Lung (tissue), 12 donors: Measurements from ENCODE around the gene ACAN. TPM values are rescaled to one million over a fixed set of nuclear protein-coding genes. Genes with fewer than 3 reads are reported as not detected.

Source experiments
- ATAC-seq: fragments of 200-7000 bp; cut with Tn5 transposase; one replicate; pipeline ENCODE4 v1.9.1; 2020; ENCODE audit warnings: moderate number of reproducible peaks; ENCODE audit not compliant: insufficient read depth, low FRiP score
- DNase-seq, 3 donors: peaks; one replicate each; pipeline ENCODE4 v3.0.0-alpha.2; 2013 to 2017
- H3K27ac ChIP-seq, 2 donors: one replicate each; pipeline ENCODE4 v1.5.1; 2013; ENCODE audit warnings: mild to moderate bottlenecking in 2 of 2, moderate library complexity in 2 of 2, control low read depth in 1 of 2, inconsistent platforms in 1 of 2, low read depth in 1 of 2, low read length in 1 of 2
- H3K27me3 ChIP-seq, 3 donors: one replicate each; pipeline ENCODE4 v1.5.1; 2013; ENCODE audit warnings: low read length in 2 of 3; ENCODE audit not compliant: control insufficient read depth in 3 of 3, insufficient read depth in 3 of 3
- H3K36me3 ChIP-seq, 4 donors: one replicate each; pipeline ENCODE4 v1.5.1; 2013; ENCODE audit warnings: low read length in 4 of 4, mild to moderate bottlenecking in 1 of 4, moderate library complexity in 1 of 4; ENCODE audit not compliant: control insufficient read depth in 4 of 4, insufficient read depth in 4 of 4
- H3K4me1 ChIP-seq, 5 donors: one replicate each; pipeline ENCODE4 v1.5.1; 2013; ENCODE audit warnings: low read length in 5 of 5, mild to moderate bottlenecking in 2 of 5, moderate library complexity in 1 of 5; ENCODE audit not compliant: control insufficient read depth in 5 of 5, insufficient read depth in 5 of 5
- H3K4me3 ChIP-seq: one replicate; pipeline ENCODE4 v1.5.1; 2013; ENCODE audit warnings: mild to moderate bottlenecking, control low read depth, moderate library complexity
- H3K9ac ChIP-seq, 2 donors: one replicate each; pipeline ENCODE4 v1.5.1; 2013; ENCODE audit warnings: low read length in 2 of 2, control low read depth in 1 of 2; ENCODE audit not compliant: insufficient read depth in 1 of 2
- H3K9me3 ChIP-seq, 4 donors: one replicate each; pipeline ENCODE4 v1.5.1; 2013; ENCODE audit warnings: low read length in 3 of 4, mild to moderate bottlenecking in 1 of 4, moderate library complexity in 1 of 4; ENCODE audit not compliant: control insufficient read depth in 4 of 4, insufficient read depth in 3 of 4
- WGBS, 2 donors: extraction: QIAGEN DNeasy Blood & Tissue Kit; methylation state at CpG; one replicate each; pipeline ENCODE4 v1.1.7; 2013; 5-methylcytosine and 5-hydroxymethylcytosine counted together
- polyA plus RNA-seq, 2 donors: library from polyadenylated mRNA; stranded (reverse); fragments of 200-250 nt; gene quantifications; one replicate each; pipeline ENCODE4 v1.2.1, GENCODE V29; 2013
- total RNA-seq, 2 donors: library from RNA; depleted of rRNA in 1 of 2; stranded (reverse); fragments of >200 nt in 1 of 2; gene quantifications; one replicate each; pipeline ENCODE4 v1.2.1, GENCODE V29; 2014 to 2021
- TF ChIP-seq, protein P1 (sequence below): IDR thresholded peaks from 2 replicates; pipeline ENCODE4 v1.5.1; 2012; ENCODE audit warnings: mild to moderate bottlenecking; ENCODE audit errors: control extremely low read depth, extremely low read depth
- donor health status: control.
- donor health status: control.
- donor health status: Bipolar disorder and iron deficiency.
- donor health status: healthy.
- donor health status: DM: yes; HTN: yes; CAD: no.

Gene ACAN
- total and polyA plus RNA-seq, 4 donors: 0.50 to 5.2 (median 0.85) TPM

DNA sequence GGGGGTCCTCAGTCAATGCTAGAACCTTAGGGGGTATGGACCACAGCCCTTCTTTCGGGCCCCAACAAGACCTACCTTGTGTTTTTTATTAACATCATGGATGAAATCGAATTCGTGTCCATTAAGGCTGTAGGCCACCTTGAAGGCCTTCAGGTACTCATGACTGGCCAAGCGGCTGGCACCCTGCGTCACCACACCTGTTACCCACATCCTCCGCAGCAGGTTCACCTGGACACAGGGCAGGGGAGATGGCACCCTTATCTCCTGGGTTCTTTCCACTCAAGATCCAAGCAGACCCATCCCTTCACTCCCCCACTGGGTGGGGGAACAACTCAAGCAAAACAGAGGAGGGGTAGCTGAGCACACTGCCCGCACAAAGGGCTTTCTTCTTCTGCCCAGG lies 103.3 kb downstream of the ACAN start:
- Histone ChIP-seq H3K9ac (no peak overlapping the region), H3K27me3 (no peaks in the 10 kb centered on the region), H3K9me3 (no peaks in the 10 kb centered on the region), H3K4me1 (peaks cover 0 to 10% (median 4%) of the 10 kb centered on the region in 5 donors), H3K36me3 (peaks cover 0 to 37% (median 24%) of the 10 kb centered on the region in 4 donors), H3K27ac (no peak overlapping the region), H3K4me3 (no peak overlapping the region)
- 94 to 96% methylated on average over 7 of the region's 7 CpGs for WGBS, 2 donors
- TF ChIP-seq, protein P1, sequence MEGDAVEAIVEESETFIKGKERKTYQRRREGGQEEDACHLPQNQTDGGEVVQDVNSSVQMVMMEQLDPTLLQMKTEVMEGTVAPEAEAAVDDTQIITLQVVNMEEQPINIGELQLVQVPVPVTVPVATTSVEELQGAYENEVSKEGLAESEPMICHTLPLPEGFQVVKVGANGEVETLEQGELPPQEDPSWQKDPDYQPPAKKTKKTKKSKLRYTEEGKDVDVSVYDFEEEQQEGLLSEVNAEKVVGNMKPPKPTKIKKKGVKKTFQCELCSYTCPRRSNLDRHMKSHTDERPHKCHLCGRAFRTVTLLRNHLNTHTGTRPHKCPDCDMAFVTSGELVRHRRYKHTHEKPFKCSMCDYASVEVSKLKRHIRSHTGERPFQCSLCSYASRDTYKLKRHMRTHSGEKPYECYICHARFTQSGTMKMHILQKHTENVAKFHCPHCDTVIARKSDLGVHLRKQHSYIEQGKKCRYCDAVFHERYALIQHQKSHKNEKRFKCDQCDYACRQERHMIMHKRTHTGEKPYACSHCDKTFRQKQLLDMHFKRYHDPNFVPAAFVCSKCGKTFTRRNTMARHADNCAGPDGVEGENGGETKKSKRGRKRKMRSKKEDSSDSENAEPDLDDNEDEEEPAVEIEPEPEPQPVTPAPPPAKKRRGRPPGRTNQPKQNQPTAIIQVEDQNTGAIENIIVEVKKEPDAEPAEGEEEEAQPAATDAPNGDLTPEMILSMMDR: no peak
- ATAC-seq: no peak
- no peak for DNase-seq

GRCh38 chr15:88907111-88907510 lies 103.9 kb downstream of the ACAN start:
- Histone ChIP-seq H3K36me3 (peaks cover 0 to 32% (median 23%) of the 10 kb centered on the region in 4 donors), H3K9ac (no peak overlapping the region), H3K9me3 (no peaks in the 10 kb centered on the region), H3K27me3 (no peaks in the 10 kb centered on the region), H3K4me1 (peaks cover 0 to 12% (median 5%) of the 10 kb centered on the region in 5 donors), H3K27ac (no peak overlapping the region), H3K4me3 (no peak overlapping the region)
- TF ChIP-seq, protein P1: no peak
- WGBS, 2 donors: 91 to 93% methylated on average over 14 of the region's 14 CpGs
- DNase-seq (no peak), ATAC-seq (no peak)

- H3K27ac ChIP-seq: no peak overlapping the region
- H3K36me3 ChIP-seq: peaks cover 0 to 32% (median 22%) of the 10 kb centered on the region in 4 donors
- no peak for DNase-seq
- peaks cover 0 to 12% (median 7%) of the 10 kb centered on the region in 5 donors for H3K4me1 ChIP-seq
- no peak overlapping the region for H3K4me3 ChIP-seq
- TF ChIP-seq, protein P1: no peak
- no peak overlapping the region for H3K9ac ChIP-seq
- no peaks in the 10 kb centered on the region for H3K9me3 ChIP-seq
- H3K27me3 ChIP-seq: no peaks in the 10 kb centered on the region
- WGBS, 2 donors: 92 to 96% methylated on average over 12 of the region's 12 CpGs
- ATAC-seq: no peak
These were observed 104.9 kb downstream of the ACAN start for GRCh38 chr15:88908123-88908522.
